ENCODE measurements around the gene FOXP2. TPM values are rescaled to one million over a fixed set of nuclear protein-coding genes. Genes with fewer than 3 reads are reported as not detected.

Gene FOXP2
- total RNA-seq (ENCODE audit: low replicate concordance): 0.25 and 1.1 TPM in 2 replicates

GRCh38 chr7:114414156-114415063 lies at the start of gene FOXP2:
Gene FOXP2, plus strand, starts transcription at chr7:114414815. Its CDS starts 11,697 bp downstream, at chr7:114426512.
- no peaks in the 10 kb centered on the region for H3K36me3 ChIP-seq
- Mint-ChIP-seq H3K4me1 (peaks cover 25% of the 10 kb centered on the region), H3K36me3 (no peaks in the 10 kb centered on the region), H3K9me3 (no peaks in the 10 kb centered on the region), H3K27me3 (ENCODE audit: insufficient read depth, low read depth) (no peaks in the 10 kb centered on the region), H3K27ac (no peak within 1 kb of the TSS), H3K4me3 (no peak within 1 kb of the TSS)
- no peaks in the 10 kb centered on the region for H3K9me3 ChIP-seq (ENCODE audit: low read depth)
- no peaks in the 10 kb centered on the region for H4K20me1 ChIP-seq (ENCODE audit: low read depth)
- H3K27me3 ChIP-seq: no peaks in the 10 kb centered on the region
- no peaks in the 10 kb centered on the region for H3K79me2 ChIP-seq (ENCODE audit: low read depth)
- H3K27ac ChIP-seq: no peak within 1 kb of the TSS
- TF ChIP-seq EZH2 (IDR thresholded peaks at IDR 0.05): no peak
- TF ChIP-seq, protein P1, sequence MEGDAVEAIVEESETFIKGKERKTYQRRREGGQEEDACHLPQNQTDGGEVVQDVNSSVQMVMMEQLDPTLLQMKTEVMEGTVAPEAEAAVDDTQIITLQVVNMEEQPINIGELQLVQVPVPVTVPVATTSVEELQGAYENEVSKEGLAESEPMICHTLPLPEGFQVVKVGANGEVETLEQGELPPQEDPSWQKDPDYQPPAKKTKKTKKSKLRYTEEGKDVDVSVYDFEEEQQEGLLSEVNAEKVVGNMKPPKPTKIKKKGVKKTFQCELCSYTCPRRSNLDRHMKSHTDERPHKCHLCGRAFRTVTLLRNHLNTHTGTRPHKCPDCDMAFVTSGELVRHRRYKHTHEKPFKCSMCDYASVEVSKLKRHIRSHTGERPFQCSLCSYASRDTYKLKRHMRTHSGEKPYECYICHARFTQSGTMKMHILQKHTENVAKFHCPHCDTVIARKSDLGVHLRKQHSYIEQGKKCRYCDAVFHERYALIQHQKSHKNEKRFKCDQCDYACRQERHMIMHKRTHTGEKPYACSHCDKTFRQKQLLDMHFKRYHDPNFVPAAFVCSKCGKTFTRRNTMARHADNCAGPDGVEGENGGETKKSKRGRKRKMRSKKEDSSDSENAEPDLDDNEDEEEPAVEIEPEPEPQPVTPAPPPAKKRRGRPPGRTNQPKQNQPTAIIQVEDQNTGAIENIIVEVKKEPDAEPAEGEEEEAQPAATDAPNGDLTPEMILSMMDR (IDR thresholded peaks at IDR 0.05): no peak
- TF ChIP-seq EZH2phosphoT487 (IDR thresholded peaks at IDR 0.05): no peak
- H3F3A ChIP-seq (ENCODE audit: low read depth): no peaks in the 10 kb centered on the region
- DNase-seq (ENCODE audit: low spot score): peak; percentile 14
- H3K4me2 ChIP-seq: no peak within 1 kb of the TSS
- no peak within 1 kb of the TSS for H2AFZ ChIP-seq (replicated peaks)
- no peak within 1 kb of the TSS for H3K9ac ChIP-seq
- H3K4me1 ChIP-seq: peaks cover 11% of the 10 kb centered on the region
- H3K4me3 ChIP-seq: no peak within 1 kb of the TSS

DNA sequence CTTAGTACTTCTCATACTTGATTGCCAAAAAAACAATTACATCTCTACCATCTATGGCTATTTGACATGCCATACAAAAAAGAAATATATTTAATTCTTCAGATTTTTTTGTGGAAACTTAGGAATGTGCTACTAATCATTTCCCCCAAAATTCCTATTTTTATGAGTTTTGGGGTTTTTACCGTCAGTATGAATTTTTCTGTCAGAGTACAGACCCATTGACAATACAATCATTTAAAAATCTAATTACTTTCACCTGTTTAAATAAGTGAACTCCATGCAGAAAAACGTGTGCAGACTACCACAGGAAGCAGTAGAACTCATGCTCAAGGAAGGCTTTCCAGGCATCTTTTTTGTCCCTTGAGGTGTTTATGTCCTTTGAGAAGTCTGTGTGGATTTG lies 48.8 kb upstream of the FOXP2 start:
- H3F3A ChIP-seq (ENCODE audit: low read depth): no peaks in the 10 kb centered on the region

GRCh38 chr7:114368492-114368891 lies 46.1 kb upstream of the FOXP2 start:
- Histone ChIP-seq H3F3A (ENCODE audit: low read depth) (no peaks in the 10 kb centered on the region), H3K79me2 (ENCODE audit: low read depth) (no peaks in the 10 kb centered on the region), H3K4me2 (no peak overlapping the region), H3K4me3 (no peak overlapping the region), H3K36me3 (no peaks in the 10 kb centered on the region), H4K20me1 (ENCODE audit: low read depth) (no peaks in the 10 kb centered on the region), H3K9ac (no peak overlapping the region), H3K9me3 (ENCODE audit: low read depth) (no peaks in the 10 kb centered on the region), H3K27ac (no peak overlapping the region), H3K4me1 (peaks cover 21% of the 10 kb centered on the region), H2AFZ (replicated peaks) (peak overlapping the region; percentile 22), H3K27me3 (no peaks in the 10 kb centered on the region)
- H3K9me3 Mint-ChIP-seq: no peaks in the 10 kb centered on the region
- DNase-seq (ENCODE audit: low spot score): no peak
- H3K4me1 Mint-ChIP-seq: peaks cover 12% of the 10 kb centered on the region
- H3K27me3 Mint-ChIP-seq (ENCODE audit: insufficient read depth, low read depth): no peaks in the 10 kb centered on the region
- H3K27ac Mint-ChIP-seq: no peak overlapping the region
- H3K36me3 Mint-ChIP-seq: no peaks in the 10 kb centered on the region
- TF ChIP-seq EZH2 (IDR thresholded peaks at IDR 0.05) (no peak), EZH2phosphoT487 (IDR thresholded peaks at IDR 0.05) (no peak)
- TF ChIP-seq, protein P1 (IDR thresholded peaks at IDR 0.05): no peak
- no peak overlapping the region for H3K4me3 Mint-ChIP-seq

More for the DNA sequence above, 48.8 kb upstream of the FOXP2 start:
- H3K27ac Mint-ChIP-seq: no peak overlapping the region
- no peak overlapping the region for H2AFZ ChIP-seq (replicated peaks)
- H3K9me3 ChIP-seq (ENCODE audit: low read depth): no peaks in the 10 kb centered on the region
- no peak overlapping the region for H3K4me2 ChIP-seq
- no peaks in the 10 kb centered on the region for H3K27me3 Mint-ChIP-seq (ENCODE audit: insufficient read depth, low read depth)
- peaks cover 12% of the 10 kb centered on the region for H3K4me1 Mint-ChIP-seq
- H3K27me3 ChIP-seq: no peaks in the 10 kb centered on the region
- TF ChIP-seq EZH2phosphoT487 (IDR thresholded peaks at IDR 0.05): no peak
- no peak for TF ChIP-seq EZH2 (IDR thresholded peaks at IDR 0.05)
- TF ChIP-seq, protein P1 (IDR thresholded peaks at IDR 0.05): no peak
- H3K4me3 Mint-ChIP-seq: no peak overlapping the region
- H3K79me2 ChIP-seq (ENCODE audit: low read depth): no peaks in the 10 kb centered on the region
- H4K20me1 ChIP-seq (ENCODE audit: low read depth): no peaks in the 10 kb centered on the region
- DNase-seq (ENCODE audit: low spot score): no peak
- H3K9ac ChIP-seq: no peak overlapping the region
- no peak overlapping the region for H3K4me3 ChIP-seq
- H3K36me3 Mint-ChIP-seq: no peaks in the 10 kb centered on the region
- no peaks in the 10 kb centered on the region for H3K36me3 ChIP-seq
- no peaks in the 10 kb centered on the region for H3K9me3 Mint-ChIP-seq
- H3K27ac ChIP-seq: no peak overlapping the region
- H3K4me1 ChIP-seq: peaks cover 21% of the 10 kb centered on the region
